Upper lobe of left lung (tissue), 6 donors: ENCODE measurements around the gene PRR23B. TPM values are rescaled to one million over a fixed set of nuclear protein-coding genes. Genes with fewer than 3 reads are reported as not detected.

ENCODE experiments used
- ATAC-seq, 2 donors: fragments of 200-7000 bp; cut with Tn5 transposase; one replicate each; pipeline ENCODE4 v1.9.1; 2022; ENCODE audit warnings: mild to moderate bottlenecking in 2 of 2, moderate library complexity in 2 of 2; ENCODE audit not compliant: low FRiP score in 2 of 2
- DNase-seq, 2 donors: peaks; one replicate each; pipeline ENCODE4 v3.0.0-alpha.2; 2019 to 2020
- H3K27ac ChIP-seq, 4 donors: fragments of 200-600 bp; sonication (generic); one replicate each; pipeline ENCODE4 v1.5.1; 2016 to 2019
- H3K27me3 ChIP-seq, 4 donors: fragments of 200-600 bp; sonication (generic); one replicate each; pipeline ENCODE4 v1.5.1; 2017 to 2019
- H3K36me3 ChIP-seq, 4 donors: fragments of 200-600 bp; sonication (generic); one replicate each; pipeline ENCODE4 v1.5.1; 2016 to 2019
- H3K4me1 ChIP-seq, 4 donors: fragments of 200-600 bp; sonication (generic); one replicate each; pipeline ENCODE4 v1.5.1; 2018 to 2019
- H3K4me3 ChIP-seq, 4 donors: fragments of 200-600 bp; sonication (generic); one replicate each; pipeline ENCODE4 v1.5.1; 2017 to 2019; ENCODE audit warnings: mild to moderate bottlenecking in 2 of 4, moderate library complexity in 1 of 4
- H3K9me3 ChIP-seq, 4 donors: fragments of 200-600 bp; sonication (generic); one replicate each; pipeline ENCODE4 v1.5.1; 2018 to 2019
- CTCF ChIP-seq, 6 experiments: fragments of 450-650 bp in 4 of 6; fragments of 200-600 bp in 2 of 6; sonication (generic) in 2 of 6; IDR thresholded peaks; one replicate each; pipeline ENCODE4 v1.5.1; 2016 to 2019; ENCODE audit warnings: antibody characterized with exemption in 6 of 6
- EP300 ChIP-seq, 4 donors: sonication (generic); formaldehyde crosslinking; IDR thresholded peaks; one replicate each; pipeline ENCODE4 v1.5.1; 2017; ENCODE audit warnings: antibody characterized with exemption in 4 of 4, control low read depth in 2 of 4
- POLR2A ChIP-seq, 4 donors: fragments of 450-650 bp; IDR thresholded peaks; one replicate each; pipeline ENCODE4 v1.5.1; 2016 to 2017; ENCODE audit warnings: antibody characterized with exemption in 4 of 4, mild to moderate bottlenecking in 2 of 4
- POLR2AphosphoS5 ChIP-seq, 2 donors: sonication (generic); formaldehyde crosslinking; IDR thresholded peaks; one replicate each; pipeline ENCODE4 v1.5.1; 2017; ENCODE audit warnings: antibody characterized with exemption in 2 of 2
- WGBS, 2 donors: methylation state at CpG; one replicate each; pipeline ENCODE4 v1.1.5; 2017 to 2018; 5-methylcytosine and 5-hydroxymethylcytosine counted together
- total RNA-seq, 6 donors: library from RNA; depleted of rRNA in 4 of 6; stranded (reverse); fragments of >200 nt in 4 of 6; gene quantifications; one replicate each; pipeline versions ENCODE4 v1.1.0 to v1.2.1, GENCODE V29; 2016 to 2021
- donor health status: DM: no; HTN: no; CAD: no; lungs with moderate emphysema.
- donor health status: DM: no; HTN: yes; CAD: no; lungs with severe emphysema.

PRR23B gene
- total RNA-seq: not detected

- ATAC-seq (no peak), DNase-seq (no peak)
- no peak for TF ChIP-seq EP300 (IDR thresholded peaks at IDR 0.05)
- no peak for TF ChIP-seq POLR2AphosphoS5 (IDR thresholded peaks at IDR 0.05)
- no peak for TF ChIP-seq POLR2A (IDR thresholded peaks at IDR 0.05)
- no peak for TF ChIP-seq CTCF (IDR thresholded peaks at IDR 0.05)
- H3K27me3 ChIP-seq: no peaks in the 10 kb centered on the region
- no peaks in the 10 kb centered on the region for H3K4me1 ChIP-seq
- H3K27ac ChIP-seq: no peak within 1 kb of the TSS
- 51 to 58% methylated on average over 18 to 19 of the region's 19 CpGs for WGBS, 2 donors
- H3K4me3 ChIP-seq: no peak within 1 kb of the TSS
- peaks cover 0 to 13% (median 5%) of the 10 kb centered on the region in 4 donors for H3K9me3 ChIP-seq
- H3K36me3 ChIP-seq: no peaks in the 10 kb centered on the region
Observed at GRCh38 chr3:139020868-139021234, at the start of gene PRR23B. Gene PRR23B, minus strand, starts transcription at chr3:139020926. Its CDS starts 265 bp downstream, at chr3:139020661.

- Histone ChIP-seq H3K36me3 (no peaks in the 10 kb centered on the region), H3K4me3 (no peak overlapping the region), H3K4me1 (no peaks in the 10 kb centered on the region), H3K27me3 (no peaks in the 10 kb centered on the region), H3K9me3 (no peaks in the 10 kb centered on the region), H3K27ac (no peak overlapping the region)
- 17 to 19% methylated on average over 1 of the region's 1 CpG for WGBS, 2 donors
- TF ChIP-seq POLR2A (IDR thresholded peaks at IDR 0.05) (no peak), CTCF (IDR thresholded peaks at IDR 0.05) (no peak), EP300 (IDR thresholded peaks at IDR 0.05) (no peak), POLR2AphosphoS5 (IDR thresholded peaks at IDR 0.05) (no peak)
- no peak for ATAC-seq
- DNase-seq: no peak
Observed at GRCh38 chr3:139062918-139063317, 42.2 kb upstream of the PRR23B start.

DNA sequence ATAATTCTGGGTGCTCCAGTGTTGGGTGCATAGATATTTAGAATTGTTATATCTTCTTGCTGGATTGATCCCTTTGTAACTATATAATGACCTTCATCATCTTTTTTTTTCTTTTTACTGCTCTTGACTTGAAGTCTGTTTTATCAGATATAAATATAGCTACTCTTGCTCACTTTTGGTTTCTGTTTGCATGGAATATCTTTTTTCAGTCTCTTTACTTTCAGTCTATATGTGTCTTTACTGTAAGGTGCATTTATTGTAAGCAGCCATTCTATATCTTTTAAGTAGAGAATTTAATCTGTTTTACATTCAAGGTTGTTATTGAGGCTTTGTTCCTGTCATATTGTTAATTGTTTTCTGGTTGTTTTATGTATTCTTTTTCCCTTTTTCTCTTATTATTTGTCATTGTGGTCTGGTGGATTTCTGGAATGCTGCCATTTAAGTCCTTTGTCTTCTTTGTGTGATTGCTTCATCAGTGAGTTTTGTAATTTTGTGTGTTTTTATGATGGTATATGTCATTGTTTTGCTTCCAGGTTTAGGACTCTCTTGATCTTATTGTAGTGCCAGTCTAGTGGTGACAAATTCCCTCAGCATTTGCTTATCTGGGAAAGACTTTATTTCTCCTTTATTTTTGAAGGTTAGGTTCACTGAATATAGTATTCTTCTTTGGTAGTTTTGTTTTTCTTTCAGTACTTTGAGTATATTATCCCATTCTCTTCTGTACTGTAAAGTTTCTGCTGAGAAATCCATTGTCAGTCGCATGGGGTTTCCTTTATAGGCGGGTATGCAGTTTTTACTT, 32.3 kb upstream of the PRR23B start:
- Histone ChIP-seq H3K27ac (no peak overlapping the region), H3K9me3 (peaks cover 0 to 12% (median 5%) of the 10 kb centered on the region in 4 donors), H3K27me3 (no peaks in the 10 kb centered on the region), H3K36me3 (no peaks in the 10 kb centered on the region), H3K4me1 (no peaks in the 10 kb centered on the region), H3K4me3 (no peak overlapping the region)
- DNase-seq (no peak), ATAC-seq (no peak)
- TF ChIP-seq CTCF (IDR thresholded peaks at IDR 0.05) (no peak), POLR2AphosphoS5 (IDR thresholded peaks at IDR 0.05) (no peak), POLR2A (IDR thresholded peaks at IDR 0.05) (no peak), EP300 (IDR thresholded peaks at IDR 0.05) (no peak)
- 56 to 77% methylated on average over 2 of the region's 2 CpGs for WGBS, 2 donors

- Histone ChIP-seq H3K4me3 (no peak within 1 kb of the TSS), H3K27ac (no peak within 1 kb of the TSS), H3K4me1 (no peaks in the 10 kb centered on the region), H3K36me3 (no peaks in the 10 kb centered on the region), H3K27me3 (no peaks in the 10 kb centered on the region), H3K9me3 (peaks cover 0 to 17% (median 8%) of the 10 kb centered on the region in 4 donors)
- ATAC-seq (no peak), DNase-seq (peak in 1 of 2 donors; percentile 79)
- 46 to 59% methylated on average over 27 to 38 of the region's 77 CpGs for WGBS, 2 donors
- TF ChIP-seq EP300 (IDR thresholded peaks at IDR 0.05) (no peak), POLR2A (IDR thresholded peaks at IDR 0.05) (no peak), POLR2AphosphoS5 (IDR thresholded peaks at IDR 0.05) (no peak), CTCF (IDR thresholded peaks at IDR 0.05) (no peak)
Observed at GRCh38 chr3:139044366-139045210, 23.9 kb upstream of the PRR23B start, which contains the start of gene PRR23C. Gene PRR23C, minus strand, starts transcription at chr3:139044892. Its CDS starts 272 bp downstream, at chr3:139044620.
